ENCODE results near the gene ACSL3.

Gene ACSL3

GRCh38 chr2:222830164-222830563 lies 30.7 kb upstream of the ACSL3 start:
- Histone ChIP-seq H3K79me1 (ENCODE audit: low read length) (no peaks in the 10 kb centered on the region), H4K12ac (ENCODE audit: low read depth, low read length) (no peak overlapping the region), H3K4me2 (ENCODE audit: low read length) (no peak overlapping the region), H3K4me3 (ENCODE audit: low read depth, low read length) (no peak overlapping the region), H3K4ac (ENCODE audit: low read depth, low read length) (no peak overlapping the region), H3K36me3 (ENCODE audit: control insufficient read depth in 1 of 2, insufficient read depth in 2 of 2, low read length in 2 of 2) (no peaks in the 10 kb centered on the region), H3K9ac (ENCODE audit: low read length) (no peak overlapping the region), H2BK12ac (ENCODE audit: low read length) (no peak overlapping the region), H2BK120ac (ENCODE audit: insufficient read depth, low read length, poor library complexity) (no peak overlapping the region), H2BK5ac (ENCODE audit: low read depth, low read length, poor library complexity) (no peak overlapping the region), H4K8ac (ENCODE audit: low read depth, low read length) (no peak overlapping the region), H3K18ac (ENCODE audit: low read length) (no peak overlapping the region), H2AFZ (ENCODE audit: insufficient read depth, low read length, poor library complexity) (no peak overlapping the region), H3K23ac (ENCODE audit: low read length) (no peak overlapping the region), H3K79me2 (ENCODE audit: control insufficient read depth, insufficient read depth, low read length, poor library complexity) (no peaks in the 10 kb centered on the region), H3K27ac (ENCODE audit: low read depth, low read length) (no peak overlapping the region), H3K9me3 (ENCODE audit: insufficient read depth, low read depth, low read length) (no peaks in the 10 kb centered on the region), H3K27me3 (ENCODE audit: insufficient read depth, low read length) (no peaks in the 10 kb centered on the region), H3K14ac (ENCODE audit: low read length) (no peak overlapping the region), H2AK5ac (ENCODE audit: low read length) (no peak overlapping the region), H3K4me1 (ENCODE audit: control insufficient read depth in 1 of 2, insufficient read depth in 2 of 2, low read length in 2 of 2) (no peaks in the 10 kb centered on the region), H4K91ac (ENCODE audit: low read depth, low read length) (no peak overlapping the region)
- DNase-seq, result no peak
- no CpG with 5 or more reads among the region's 3 CpGs for WGBS (ENCODE audit: extremely low coverage, insufficient coverage, insufficient read length)

- Histone ChIP-seq H3K4me2 (ENCODE audit: low read length) (no peak overlapping the region), H2AK5ac (ENCODE audit: low read length) (no peak overlapping the region), H2BK12ac (ENCODE audit: low read length) (no peak overlapping the region), H3K79me1 (ENCODE audit: low read length) (no peaks in the 10 kb centered on the region), H2BK5ac (ENCODE audit: low read depth, low read length, poor library complexity) (no peak overlapping the region), H2AFZ (ENCODE audit: insufficient read depth, low read length, poor library complexity) (no peak overlapping the region), H3K4me1 (ENCODE audit: control insufficient read depth in 1 of 2, insufficient read depth in 2 of 2, low read length in 2 of 2) (no peaks in the 10 kb centered on the region), H3K79me2 (ENCODE audit: control insufficient read depth, insufficient read depth, low read length, poor library complexity) (no peaks in the 10 kb centered on the region), H3K14ac (ENCODE audit: low read length) (no peak overlapping the region), H4K91ac (ENCODE audit: low read depth, low read length) (no peak overlapping the region), H4K8ac (ENCODE audit: low read depth, low read length) (no peak overlapping the region), H3K4me3 (ENCODE audit: low read depth, low read length) (no peak overlapping the region), H3K36me3 (ENCODE audit: control insufficient read depth in 1 of 2, insufficient read depth in 2 of 2, low read length in 2 of 2) (no peaks in the 10 kb centered on the region), H4K12ac (ENCODE audit: low read depth, low read length) (no peak overlapping the region), H3K18ac (ENCODE audit: low read length) (no peak overlapping the region), H3K9me3 (ENCODE audit: insufficient read depth, low read depth, low read length) (no peaks in the 10 kb centered on the region), H3K9ac (ENCODE audit: low read length) (no peak overlapping the region), H3K4ac (ENCODE audit: low read depth, low read length) (no peak overlapping the region), H2BK120ac (ENCODE audit: insufficient read depth, low read length, poor library complexity) (no peak overlapping the region), H3K27me3 (ENCODE audit: insufficient read depth, low read length) (no peaks in the 10 kb centered on the region), H3K23ac (ENCODE audit: low read length) (no peak overlapping the region), H3K27ac (ENCODE audit: low read depth, low read length) (no peak overlapping the region)
- WGBS (ENCODE audit: extremely low coverage, insufficient coverage, insufficient read length), result no CpG with 5 or more reads among the region's 2 CpGs
- no peak for DNase-seq
Observed at GRCh38 chr2:222833410-222833809, 27.4 kb upstream of the ACSL3 start.

DNA sequence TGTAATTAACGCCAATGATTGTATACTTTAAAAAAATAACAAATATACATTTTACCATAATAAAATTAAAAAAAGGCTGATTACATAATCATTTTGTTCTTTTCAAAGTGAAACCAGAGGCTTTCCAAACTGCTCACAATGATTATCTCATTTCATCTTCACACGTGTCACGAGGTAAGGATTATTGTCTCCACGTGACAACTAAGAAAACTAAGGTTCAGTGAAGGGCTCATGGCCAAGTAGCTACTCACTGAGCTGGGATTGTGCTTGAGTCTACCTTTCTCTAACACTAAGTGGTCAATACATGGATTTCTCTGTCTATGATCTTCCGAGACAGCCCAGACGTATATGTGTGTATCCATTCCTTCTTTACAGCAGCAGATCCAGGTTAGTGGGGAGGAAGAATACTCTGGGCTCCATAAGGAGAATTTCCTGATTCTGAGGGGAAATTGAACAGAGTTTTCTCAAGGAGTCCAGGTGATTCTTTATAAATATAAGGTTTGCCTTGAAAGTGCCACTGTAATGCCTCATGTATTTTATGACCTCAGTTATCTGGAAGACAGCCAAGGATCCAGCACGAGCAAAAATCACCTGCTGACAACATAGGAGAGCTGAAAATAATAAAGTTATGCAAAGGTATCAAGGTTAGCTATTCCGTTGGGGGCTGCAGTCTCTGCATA lies 25.6 kb upstream of the ACSL3 start:
- no peak overlapping the region for H3K4me3 ChIP-seq (ENCODE audit: low read depth, low read length)
- H4K91ac ChIP-seq (ENCODE audit: low read depth, low read length), result no peak overlapping the region
- H2BK120ac ChIP-seq (ENCODE audit: insufficient read depth, low read length, poor library complexity), result no peak overlapping the region
- H4K8ac ChIP-seq (ENCODE audit: low read depth, low read length), result no peak overlapping the region
- H3K36me3 ChIP-seq (ENCODE audit: control insufficient read depth in 1 of 2, insufficient read depth in 2 of 2, low read length in 2 of 2), result no peaks in the 10 kb centered on the region
- no peak overlapping the region for H4K12ac ChIP-seq (ENCODE audit: low read depth, low read length)
- H2AFZ ChIP-seq (ENCODE audit: insufficient read depth, low read length, poor library complexity), result no peak overlapping the region
- H3K4me2 ChIP-seq (ENCODE audit: low read length), result no peak overlapping the region
- H3K4me1 ChIP-seq (ENCODE audit: control insufficient read depth in 1 of 2, insufficient read depth in 2 of 2, low read length in 2 of 2), result peaks cover 0 to 2% of the 10 kb centered on the region in 2 experiments
- H3K14ac ChIP-seq (ENCODE audit: low read length), result no peak overlapping the region
- no peak for DNase-seq
- WGBS (ENCODE audit: extremely low coverage, insufficient coverage, insufficient read length), result no CpG with 5 or more reads among the region's 8 CpGs
- no peaks in the 10 kb centered on the region for H3K27me3 ChIP-seq (ENCODE audit: insufficient read depth, low read length)
- H3K27ac ChIP-seq (ENCODE audit: low read depth, low read length), result no peak overlapping the region
- no peaks in the 10 kb centered on the region for H3K9me3 ChIP-seq (ENCODE audit: insufficient read depth, low read depth, low read length)
- no peak overlapping the region for H2BK12ac ChIP-seq (ENCODE audit: low read length)
- no peak overlapping the region for H2AK5ac ChIP-seq (ENCODE audit: low read length)
- H3K79me2 ChIP-seq (ENCODE audit: control insufficient read depth, insufficient read depth, low read length, poor library complexity), result no peaks in the 10 kb centered on the region
- no peak overlapping the region for H2BK5ac ChIP-seq (ENCODE audit: low read depth, low read length, poor library complexity)
- no peak overlapping the region for H3K9ac ChIP-seq (ENCODE audit: low read length)
- no peaks in the 10 kb centered on the region for H3K79me1 ChIP-seq (ENCODE audit: low read length)
- H3K4ac ChIP-seq (ENCODE audit: low read depth, low read length), result no peak overlapping the region
- no peak overlapping the region for H3K23ac ChIP-seq (ENCODE audit: low read length)
- no peak overlapping the region for H3K18ac ChIP-seq (ENCODE audit: low read length)

DNA sequence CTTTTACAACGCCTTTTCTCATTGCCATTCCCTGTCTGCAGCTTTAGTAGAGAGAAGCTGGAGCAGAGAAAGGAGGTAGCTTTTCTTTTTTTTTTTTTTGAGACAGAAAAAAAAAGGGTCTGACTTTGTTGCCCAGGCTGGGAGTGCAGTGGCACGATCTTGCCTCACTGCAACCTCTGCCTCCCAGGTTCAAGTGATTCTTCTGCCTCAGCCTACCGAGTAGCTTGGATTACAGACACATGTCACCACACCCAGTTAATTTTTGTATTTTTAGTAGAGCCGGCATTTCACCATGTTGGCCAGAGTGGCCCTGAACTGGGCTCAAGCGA lies 25.0 kb upstream of the ACSL3 start:
- Histone ChIP-seq H3K36me3 (ENCODE audit: control insufficient read depth in 1 of 2, insufficient read depth in 2 of 2, low read length in 2 of 2) (no peaks in the 10 kb centered on the region), H2BK120ac (ENCODE audit: insufficient read depth, low read length, poor library complexity) (no peak overlapping the region), H2BK5ac (ENCODE audit: low read depth, low read length, poor library complexity) (no peak overlapping the region), H4K91ac (ENCODE audit: low read depth, low read length) (no peak overlapping the region), H3K9ac (ENCODE audit: low read length) (no peak overlapping the region), H3K79me2 (ENCODE audit: control insufficient read depth, insufficient read depth, low read length, poor library complexity) (no peaks in the 10 kb centered on the region), H4K8ac (ENCODE audit: low read depth, low read length) (no peak overlapping the region), H3K14ac (ENCODE audit: low read length) (no peak overlapping the region), H3K4me3 (ENCODE audit: low read depth, low read length) (no peak overlapping the region), H3K4me2 (ENCODE audit: low read length) (no peak overlapping the region), H3K27me3 (ENCODE audit: insufficient read depth, low read length) (no peaks in the 10 kb centered on the region), H3K79me1 (ENCODE audit: low read length) (no peaks in the 10 kb centered on the region), H2BK12ac (ENCODE audit: low read length) (no peak overlapping the region), H4K12ac (ENCODE audit: low read depth, low read length) (no peak overlapping the region), H3K9me3 (ENCODE audit: insufficient read depth, low read depth, low read length) (no peaks in the 10 kb centered on the region), H3K27ac (ENCODE audit: low read depth, low read length) (no peak overlapping the region), H3K23ac (ENCODE audit: low read length) (no peak overlapping the region), H3K4ac (ENCODE audit: low read depth, low read length) (no peak overlapping the region), H3K18ac (ENCODE audit: low read length) (no peak overlapping the region), H2AK5ac (ENCODE audit: low read length) (no peak overlapping the region), H2AFZ (ENCODE audit: insufficient read depth, low read length, poor library complexity) (no peak overlapping the region), H3K4me1 (ENCODE audit: control insufficient read depth in 1 of 2, insufficient read depth in 2 of 2, low read length in 2 of 2) (peaks cover 0 to 2% of the 10 kb centered on the region in 2 experiments)
- no peak for DNase-seq
- WGBS (ENCODE audit: extremely low coverage, insufficient coverage, insufficient read length), result no CpG with 5 or more reads among the region's 5 CpGs

All from trophoblast cell (in vitro differentiated cells and primary cell).